ENCODE measurements around the gene TM9SF4.

GRCh38 chr20:32203356-32204204, 94.1 kb downstream of the TM9SF4 start:
- TF ChIP-seq, protein P1, sequence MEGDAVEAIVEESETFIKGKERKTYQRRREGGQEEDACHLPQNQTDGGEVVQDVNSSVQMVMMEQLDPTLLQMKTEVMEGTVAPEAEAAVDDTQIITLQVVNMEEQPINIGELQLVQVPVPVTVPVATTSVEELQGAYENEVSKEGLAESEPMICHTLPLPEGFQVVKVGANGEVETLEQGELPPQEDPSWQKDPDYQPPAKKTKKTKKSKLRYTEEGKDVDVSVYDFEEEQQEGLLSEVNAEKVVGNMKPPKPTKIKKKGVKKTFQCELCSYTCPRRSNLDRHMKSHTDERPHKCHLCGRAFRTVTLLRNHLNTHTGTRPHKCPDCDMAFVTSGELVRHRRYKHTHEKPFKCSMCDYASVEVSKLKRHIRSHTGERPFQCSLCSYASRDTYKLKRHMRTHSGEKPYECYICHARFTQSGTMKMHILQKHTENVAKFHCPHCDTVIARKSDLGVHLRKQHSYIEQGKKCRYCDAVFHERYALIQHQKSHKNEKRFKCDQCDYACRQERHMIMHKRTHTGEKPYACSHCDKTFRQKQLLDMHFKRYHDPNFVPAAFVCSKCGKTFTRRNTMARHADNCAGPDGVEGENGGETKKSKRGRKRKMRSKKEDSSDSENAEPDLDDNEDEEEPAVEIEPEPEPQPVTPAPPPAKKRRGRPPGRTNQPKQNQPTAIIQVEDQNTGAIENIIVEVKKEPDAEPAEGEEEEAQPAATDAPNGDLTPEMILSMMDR (IDR thresholded peaks at IDR 0.05), result no peak
- no peak for TF ChIP-seq POLR2A (IDR thresholded peaks at IDR 0.05; ENCODE audit: low read depth)
- TF ChIP-seq POLR2AphosphoS5 (IDR thresholded peaks at IDR 0.05), result no peak
- TF ChIP-seq EP300 (IDR thresholded peaks at IDR 0.05), result no peak

All from esophagus muscularis mucosa (tissue), 4 donors.